GM19025 (cell line): ENCODE measurements around the gene PAX5.

Experiments
- ATAC-seq: cut with Tn5 transposase; IDR thresholded peaks from one replicate; pipeline ENCODE4 v1.9.1; 2021; ENCODE audit warnings: mild to moderate bottlenecking, low read depth, moderate library complexity; ENCODE audit not compliant: unreplicated experiment

Gene PAX5

GRCh38 chr9:36936498-36936831 lies 97.6 kb downstream of the PAX5 start:
- no peak for ATAC-seq

- ATAC-seq = peak; percentile 88
Observed at GRCh38 chr9:36935768-36936497, 98.1 kb downstream of the PAX5 start.

DNA sequence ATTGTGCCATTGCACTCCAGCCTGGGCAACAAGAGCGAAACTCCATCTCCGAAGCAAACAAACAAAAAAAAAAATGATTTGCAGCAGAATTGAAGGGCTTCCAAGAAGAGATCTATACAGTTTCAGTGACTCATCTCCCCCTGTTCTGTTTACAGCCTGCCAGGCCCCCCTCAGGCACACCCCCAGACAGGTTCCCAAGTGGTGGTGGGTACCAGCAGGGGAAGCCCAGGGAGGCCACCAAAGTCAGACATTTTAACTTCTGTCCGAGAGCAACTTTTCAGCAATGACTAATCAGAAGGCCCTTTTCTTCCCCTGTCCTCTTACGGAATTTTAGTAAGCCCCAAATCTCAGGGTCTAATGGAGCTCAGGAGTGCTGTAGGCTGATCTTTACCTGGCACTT lies 98.7 kb downstream of the PAX5 start:
- peak; percentile 17 for ATAC-seq

GRCh38 chr9:36934478-36935065 lies 99.5 kb downstream of the PAX5 start:
- ATAC-seq = no peak

DNA sequence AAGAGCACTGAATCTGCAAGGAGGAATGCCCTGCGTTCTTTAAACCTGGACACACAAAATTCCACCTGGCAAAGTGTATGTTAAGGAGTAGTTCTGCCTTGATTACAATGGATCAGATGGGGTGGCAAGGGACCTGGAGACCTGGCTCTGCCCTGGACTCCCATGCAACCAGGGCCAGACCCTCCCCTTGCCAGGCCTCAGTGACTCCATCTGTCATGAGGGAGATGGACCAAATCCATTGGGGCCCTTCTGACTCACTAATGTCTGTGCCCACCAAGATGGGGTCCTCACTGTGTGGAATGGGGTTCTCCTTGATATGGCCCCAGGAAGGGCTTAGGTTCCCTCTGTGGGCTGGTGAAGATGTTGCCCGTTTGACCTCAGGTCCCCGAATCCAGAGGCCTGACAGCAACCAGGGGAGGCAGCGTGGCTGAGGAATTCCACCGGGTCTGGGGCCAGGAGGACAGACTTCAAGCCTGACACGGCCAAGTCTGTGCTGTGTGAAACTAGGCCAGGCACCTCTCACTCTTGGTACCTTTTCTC lies 100.3 kb downstream of the PAX5 start:
- ATAC-seq = no peak

- no peak for ATAC-seq
Observed at GRCh38 chr9:36932198-36932597, 101.9 kb downstream of the PAX5 start.

- ATAC-seq = no peak
Observed at GRCh38 chr9:36930941-36931340, 103.1 kb downstream of the PAX5 start.

- ATAC-seq = no peak
Observed at GRCh38 chr9:36929350-36929675, 104.8 kb downstream of the PAX5 start.

GRCh38 chr9:36928670-36929349 lies 105.3 kb downstream of the PAX5 start:
- ATAC-seq = peak; percentile 64

- ATAC-seq = no peak
Observed at GRCh38 chr9:36928210-36928609, 105.9 kb downstream of the PAX5 start.

DNA sequence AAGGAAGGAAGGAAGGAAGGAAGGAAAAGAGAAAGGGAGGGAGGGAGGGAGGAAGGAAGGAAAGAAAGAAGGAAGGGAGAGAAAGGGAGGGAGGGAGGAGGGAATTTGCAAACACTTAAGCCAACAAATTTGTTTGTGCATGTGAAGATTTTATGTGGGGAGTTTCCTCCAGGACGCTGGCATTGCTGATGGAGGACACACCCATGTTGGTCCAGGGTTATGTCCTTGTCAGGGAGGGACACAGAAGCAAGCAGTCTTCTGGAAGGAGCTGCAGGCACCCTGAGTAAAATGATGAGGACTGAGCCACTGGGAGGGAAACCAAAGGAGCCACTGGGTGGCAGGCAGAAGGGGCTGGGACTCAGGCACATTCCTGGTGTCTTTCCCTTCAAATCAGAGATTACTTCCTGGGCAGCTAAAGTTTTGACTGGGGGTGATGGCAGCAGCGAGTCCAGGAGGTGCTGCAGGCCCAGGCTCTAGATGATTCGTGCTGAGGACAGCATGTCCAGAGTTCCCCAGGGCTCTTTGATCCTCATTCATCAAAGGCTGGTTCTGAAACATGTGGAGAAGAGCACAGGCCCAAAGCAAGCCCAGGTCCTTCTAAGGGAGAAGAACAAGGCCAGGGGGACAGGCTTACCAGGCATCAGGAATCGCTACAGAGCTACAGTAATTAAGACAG lies 109.2 kb downstream of the PAX5 start:
- ATAC-seq = no peak

GRCh38 chr9:36924071-36924470 lies 110.0 kb downstream of the PAX5 start:
- ATAC-seq = no peak

DNA sequence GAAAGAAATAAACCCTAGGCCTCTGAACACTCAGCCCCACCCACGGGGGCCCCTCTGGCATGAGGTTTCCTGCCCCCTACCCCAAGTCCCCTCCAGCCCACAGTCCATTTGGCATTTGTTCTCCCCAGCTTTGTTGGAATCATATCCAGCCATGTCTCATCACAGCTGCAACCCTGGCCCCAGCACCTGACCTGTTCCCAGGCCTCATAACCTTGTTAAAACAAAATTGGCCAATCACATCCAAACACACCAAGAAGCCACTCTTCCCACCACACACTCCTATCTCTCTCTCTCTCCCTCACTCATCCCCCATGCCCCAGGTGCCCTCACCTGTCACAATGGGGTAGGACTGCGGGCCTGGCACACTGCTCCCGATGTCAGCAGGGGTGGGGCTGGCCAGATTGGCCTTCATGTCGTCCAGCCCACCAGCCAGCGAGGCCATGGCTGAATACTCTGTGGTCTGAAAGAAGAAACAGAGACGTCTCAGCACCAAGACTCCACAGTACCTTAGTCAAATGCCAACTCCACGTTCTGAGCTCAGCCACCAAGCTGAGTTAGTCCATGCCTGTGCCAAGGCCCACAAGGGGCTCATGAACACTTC lies 110.9 kb downstream of the PAX5 start:
- no peak for ATAC-seq

DNA sequence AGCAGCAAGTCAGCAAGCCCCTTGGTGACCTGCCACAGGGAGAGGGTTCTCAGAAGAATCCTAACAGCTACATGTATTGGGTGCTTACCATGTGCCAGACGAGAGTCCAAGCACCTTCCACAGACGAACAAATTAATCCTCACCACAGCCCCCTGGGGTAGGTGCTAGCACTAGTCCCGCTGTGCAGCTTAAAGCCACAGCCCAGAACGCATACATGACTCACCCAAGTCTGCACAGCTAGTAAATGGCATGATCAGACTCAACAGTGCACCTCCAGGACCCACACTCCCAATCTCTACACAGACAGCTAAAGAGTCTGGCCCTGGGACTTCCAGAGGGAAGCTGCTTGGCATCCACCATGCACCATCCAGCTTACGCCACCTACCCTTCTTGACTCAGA lies 111.5 kb downstream of the PAX5 start:
- no peak for ATAC-seq

- no peak for ATAC-seq
Observed at GRCh38 chr9:36914212-36914577, 119.9 kb downstream of the PAX5 start.

DNA sequence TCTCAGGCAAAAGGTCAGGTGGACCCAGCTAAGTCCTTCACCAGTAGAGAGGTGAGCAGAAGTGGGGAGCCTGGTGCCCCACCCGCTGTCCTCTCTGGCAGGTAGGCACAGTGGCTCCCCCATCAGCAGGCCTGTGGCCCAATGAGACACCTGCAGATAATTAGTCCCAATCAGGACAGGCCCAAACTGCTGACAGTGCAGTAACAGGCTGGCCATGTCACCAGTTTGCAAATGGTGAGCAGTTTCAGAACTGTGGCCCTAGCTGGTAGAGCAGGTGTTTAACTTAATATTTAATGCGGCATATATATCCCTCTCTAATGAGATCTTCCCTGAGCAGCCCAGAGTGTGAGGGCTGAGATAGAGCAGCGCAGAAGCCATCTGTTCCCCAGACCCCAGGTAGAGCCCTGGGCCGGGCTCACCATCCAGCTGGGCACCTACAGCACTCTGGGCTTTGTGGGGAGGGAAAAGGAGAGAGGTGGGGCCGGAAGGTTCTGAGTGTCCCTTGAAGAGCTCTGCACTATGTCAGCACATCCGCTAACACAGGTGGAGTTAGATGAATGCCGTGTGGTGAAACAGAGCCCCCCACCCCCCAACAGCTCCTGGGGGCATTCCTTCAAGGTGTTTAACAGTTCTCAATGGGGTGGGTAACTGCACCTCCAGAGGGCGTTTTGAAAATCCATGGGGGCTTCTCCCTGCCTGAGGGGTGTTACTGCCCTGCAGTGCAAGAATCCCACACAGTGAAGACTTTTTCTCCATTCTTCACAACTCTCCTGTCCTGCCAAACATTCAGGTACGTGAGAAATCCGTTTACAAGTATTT lies 120.5 kb downstream of the PAX5 start:
- no peak for ATAC-seq

DNA sequence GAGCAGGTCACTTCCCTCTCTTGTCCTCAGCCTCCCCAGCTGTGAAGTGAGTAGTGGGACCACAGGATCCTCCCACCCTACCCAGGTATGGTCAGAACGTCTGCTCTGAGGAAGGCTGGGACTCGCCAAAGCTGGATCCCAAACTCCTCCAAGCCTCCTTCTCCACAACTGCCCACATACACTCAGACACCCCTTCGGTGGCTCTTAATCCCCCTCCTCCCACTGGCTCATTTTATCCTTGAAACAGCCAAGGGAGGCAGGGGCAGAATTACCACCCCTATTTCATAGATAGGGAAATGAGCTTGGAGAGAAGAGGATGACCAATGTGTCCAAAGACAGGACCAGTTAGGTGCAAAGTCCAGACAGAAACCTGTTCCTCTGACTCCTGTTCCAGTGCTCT lies 121.4 kb downstream of the PAX5 start:
- no peak for ATAC-seq

DNA sequence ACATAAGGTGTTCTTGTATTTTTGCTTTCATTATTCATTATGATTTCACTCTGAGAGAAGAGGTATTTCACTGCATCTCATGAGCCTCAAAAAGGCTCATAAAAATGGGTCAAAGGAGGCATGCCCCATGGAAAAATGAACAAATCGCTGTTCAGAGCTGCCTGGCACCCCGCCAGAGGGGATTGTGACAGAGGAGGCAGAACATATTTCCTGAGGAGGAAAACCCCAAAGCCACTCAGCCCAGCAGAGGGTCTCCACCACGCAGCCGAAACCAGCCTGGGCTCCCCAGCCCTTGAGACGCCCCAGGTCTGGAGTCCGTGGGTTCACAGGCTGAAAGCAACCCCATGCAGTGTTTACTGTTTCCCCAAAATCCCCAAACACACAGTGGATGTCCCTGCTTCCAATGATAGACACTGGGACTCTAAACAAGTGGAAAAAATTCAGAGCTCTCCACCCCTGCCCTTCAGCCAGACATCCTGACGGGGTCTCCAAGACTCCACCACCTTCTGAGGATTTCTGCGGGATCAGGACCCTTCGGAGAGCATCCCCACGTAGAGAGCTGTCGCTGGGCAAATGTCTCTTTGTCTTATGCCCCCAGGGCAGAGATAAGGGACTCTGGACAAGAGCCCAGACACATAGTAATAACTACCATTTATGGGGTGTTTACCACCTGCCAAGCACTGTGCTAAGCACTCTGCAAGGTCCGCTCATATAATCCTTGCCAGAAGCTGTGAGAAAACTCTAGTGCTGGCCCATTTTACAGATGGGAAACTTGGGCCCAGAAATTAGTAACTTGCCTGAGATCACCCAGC lies 122.3 kb downstream of the PAX5 start:
- ATAC-seq = no peak

DNA sequence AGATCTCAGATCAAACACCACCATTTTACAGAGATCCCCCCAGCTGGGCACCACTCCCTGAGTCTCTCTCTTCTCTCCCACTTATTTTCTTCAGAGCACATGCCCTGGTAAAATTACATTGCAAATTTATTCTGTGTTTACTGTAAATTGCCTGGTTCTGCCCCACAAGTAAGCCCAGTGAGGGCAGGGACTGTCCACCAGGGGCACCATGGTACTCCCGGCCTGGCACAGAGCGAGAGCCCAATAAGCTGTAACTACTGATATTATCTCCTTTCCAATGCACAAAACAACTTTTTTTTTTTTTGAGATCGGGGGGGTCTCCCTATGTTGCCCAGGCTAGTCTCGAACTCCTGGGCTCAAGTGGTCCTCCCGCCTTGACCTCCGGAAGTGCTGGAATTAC lies 123.0 kb downstream of the PAX5 start:
- no peak for ATAC-seq
